ENCODE data around the gene MST1R.
A peak's percentile ranks its signal among the peaks of the same experiment; 100 is the strongest.
"Not testable (repeated sequence)": the region's sequence is repeated elsewhere in the genome, so short reads cannot be mapped to it uniquely, and the experiment has no call there.

MST1R gene

DNA sequence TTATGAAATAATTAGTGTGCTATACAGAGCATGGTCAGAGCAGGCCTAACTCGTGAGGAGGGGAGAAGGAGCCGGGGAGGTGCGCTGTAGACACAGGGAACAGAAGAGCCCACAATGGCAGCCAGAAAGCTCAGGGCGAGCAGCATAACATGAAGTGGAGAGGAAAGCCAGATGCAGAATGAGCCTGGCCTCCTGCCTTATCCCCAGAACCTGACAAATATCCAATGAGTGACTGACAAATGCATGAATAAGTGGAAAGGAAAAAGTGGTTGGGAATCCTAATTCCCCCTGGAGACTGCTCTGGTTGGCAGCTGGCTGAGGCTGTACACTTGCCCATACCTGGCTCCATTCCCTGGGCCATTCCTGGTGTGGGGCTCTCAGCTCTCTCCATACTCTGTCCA, 9.2 kb upstream of the MST1R start:
- no peak overlapping the region for H3K27ac ChIP-seq
- no peak for DNase-seq (ENCODE audit: low read depth, low spot score)

- H3K27ac ChIP-seq = no peak overlapping the region
- DNase-seq (ENCODE audit: low read depth, low spot score) = no peak
Observed at GRCh38 chr3:49911611-49912010, 7.9 kb upstream of the MST1R start.

GRCh38 chr3:49911124-49911420, 7.4 kb upstream of the MST1R start:
- H3K27ac ChIP-seq = no peak overlapping the region
- DNase-seq (ENCODE audit: low read depth, low spot score) = no peak

- no peak for DNase-seq (ENCODE audit: low read depth, low spot score)
- H3K27ac ChIP-seq = no peak overlapping the region
Observed at GRCh38 chr3:49910409-49911123, 6.9 kb upstream of the MST1R start.

DNA sequence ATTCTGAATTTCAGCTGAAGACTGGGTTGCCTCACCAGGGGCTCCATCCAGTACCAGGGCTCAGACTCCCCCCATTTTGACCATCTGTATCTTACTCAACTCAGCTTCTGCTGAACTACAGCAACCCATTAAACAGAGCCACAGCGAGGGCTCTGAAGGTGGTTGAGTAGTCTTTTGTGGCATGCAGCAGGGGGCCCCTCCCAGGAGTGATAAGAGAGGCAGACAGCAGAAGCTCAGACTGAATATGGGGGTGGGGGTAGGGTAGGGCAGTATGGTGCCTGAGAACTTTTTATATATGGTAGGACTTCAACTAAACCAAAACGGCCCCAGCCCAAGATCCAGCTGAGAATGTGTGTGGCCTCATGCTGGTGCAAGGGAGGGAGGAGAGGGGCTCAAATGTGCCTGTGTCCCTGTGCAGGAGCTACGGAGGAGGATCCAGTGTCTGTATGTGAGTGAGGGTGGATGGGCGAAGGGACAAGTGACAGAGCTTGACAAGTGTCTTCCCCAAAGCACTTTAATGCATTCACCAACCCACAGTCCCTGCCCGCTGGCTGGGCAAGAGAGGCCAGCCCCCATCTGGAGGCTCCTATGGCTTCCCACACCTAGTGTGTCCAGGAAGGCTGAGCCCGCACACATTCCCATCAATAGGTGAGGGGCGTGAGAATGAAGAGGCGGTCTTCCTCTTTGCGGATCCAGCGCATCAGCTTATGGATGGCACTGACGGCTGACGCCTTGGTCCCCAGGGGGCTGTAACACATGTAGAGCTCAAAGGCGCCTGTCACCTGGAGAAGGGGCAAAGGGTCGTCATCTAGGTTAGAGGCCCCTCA, 4.9 kb upstream of the MST1R start:
- H3K27ac ChIP-seq = no peak overlapping the region
- no peak for DNase-seq (ENCODE audit: low read depth, low spot score)

DNA sequence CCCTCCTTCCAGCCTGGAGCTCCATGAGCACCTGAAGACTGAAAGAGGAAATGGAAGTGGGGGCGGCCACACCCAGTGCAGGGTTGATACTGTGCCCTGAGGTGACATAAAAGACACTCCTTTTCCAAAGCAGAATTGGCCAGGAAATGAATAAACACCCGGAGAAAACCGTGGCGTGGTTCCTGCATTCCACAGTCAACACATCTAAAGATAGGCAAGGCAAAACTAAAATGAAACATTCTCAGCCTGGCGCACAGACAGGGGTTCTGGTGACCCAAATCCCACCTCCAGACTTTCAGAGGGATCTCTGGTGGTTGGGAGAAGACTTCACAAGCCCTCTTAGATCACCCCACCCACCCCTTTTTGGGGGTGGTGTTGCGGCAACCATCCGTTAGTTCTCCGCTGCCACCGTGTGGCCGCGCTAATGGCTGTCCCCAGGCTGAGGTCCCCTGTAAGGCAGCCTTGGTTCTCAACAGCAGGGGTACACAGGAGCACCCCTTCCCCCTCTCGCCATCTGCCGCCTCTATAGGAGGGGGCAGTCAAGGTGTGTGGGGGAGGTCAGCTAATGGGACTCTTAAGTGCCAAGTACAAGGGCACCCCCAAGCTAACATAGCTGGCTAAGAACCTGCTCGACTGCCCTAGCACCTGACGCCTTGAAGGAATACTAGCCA, 2.5 kb upstream of the MST1R start:
- DNase-seq (ENCODE audit: low read depth, low spot score) = no peak
- H3K27ac ChIP-seq = peak overlapping the region; percentile 99

GRCh38 chr3:49904448-49904847, 775 bp upstream of the MST1R start:
- not testable (repeated sequence) for DNase-seq (ENCODE audit: low read depth, low spot score)
- peak overlapping the region; percentile 99 for H3K27ac ChIP-seq

DNA sequence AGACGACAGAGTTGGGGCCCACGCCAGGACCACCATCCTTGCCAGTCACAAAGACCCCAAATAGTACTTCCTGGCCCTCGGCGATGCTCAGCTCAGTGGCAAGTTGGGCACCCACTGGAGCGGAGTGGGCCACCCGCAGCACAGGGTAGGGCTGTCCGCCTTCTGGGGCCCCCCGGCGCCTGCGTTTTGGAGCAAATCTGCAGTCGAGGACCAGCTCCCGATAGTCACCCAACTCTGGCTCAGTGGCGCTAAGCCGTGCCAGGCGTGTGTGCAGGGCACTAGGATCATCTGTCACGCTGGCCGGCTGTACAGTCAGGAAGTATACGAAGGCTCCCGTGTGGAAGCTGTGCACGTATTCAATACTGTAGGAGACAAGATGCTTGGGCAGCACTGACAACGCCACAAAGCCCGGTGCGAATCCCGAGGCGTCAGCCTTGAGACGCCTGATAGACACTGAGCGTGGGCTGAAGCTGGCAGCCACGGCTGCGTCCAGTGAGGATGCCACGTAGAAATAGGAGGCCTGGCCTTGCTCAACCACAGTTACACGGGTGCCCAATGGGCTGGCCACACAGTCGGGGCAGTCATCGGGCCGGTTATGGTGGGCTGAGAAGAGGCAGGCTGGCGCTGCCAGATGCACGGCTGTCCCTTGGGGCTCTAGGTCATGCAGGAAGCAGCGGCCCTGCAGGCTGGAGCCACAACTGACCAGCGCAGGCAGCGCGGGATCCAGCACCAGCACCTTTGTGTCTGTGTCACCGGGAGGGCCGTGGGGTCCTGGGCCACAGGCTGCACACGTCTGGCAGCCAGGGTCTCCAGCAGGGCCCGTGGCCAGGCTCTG, 945 bp downstream of the MST1R start:
- H3K27ac ChIP-seq = peak overlapping the region; percentile 99
- no peak for DNase-seq (ENCODE audit: low read depth, low spot score)

DNA sequence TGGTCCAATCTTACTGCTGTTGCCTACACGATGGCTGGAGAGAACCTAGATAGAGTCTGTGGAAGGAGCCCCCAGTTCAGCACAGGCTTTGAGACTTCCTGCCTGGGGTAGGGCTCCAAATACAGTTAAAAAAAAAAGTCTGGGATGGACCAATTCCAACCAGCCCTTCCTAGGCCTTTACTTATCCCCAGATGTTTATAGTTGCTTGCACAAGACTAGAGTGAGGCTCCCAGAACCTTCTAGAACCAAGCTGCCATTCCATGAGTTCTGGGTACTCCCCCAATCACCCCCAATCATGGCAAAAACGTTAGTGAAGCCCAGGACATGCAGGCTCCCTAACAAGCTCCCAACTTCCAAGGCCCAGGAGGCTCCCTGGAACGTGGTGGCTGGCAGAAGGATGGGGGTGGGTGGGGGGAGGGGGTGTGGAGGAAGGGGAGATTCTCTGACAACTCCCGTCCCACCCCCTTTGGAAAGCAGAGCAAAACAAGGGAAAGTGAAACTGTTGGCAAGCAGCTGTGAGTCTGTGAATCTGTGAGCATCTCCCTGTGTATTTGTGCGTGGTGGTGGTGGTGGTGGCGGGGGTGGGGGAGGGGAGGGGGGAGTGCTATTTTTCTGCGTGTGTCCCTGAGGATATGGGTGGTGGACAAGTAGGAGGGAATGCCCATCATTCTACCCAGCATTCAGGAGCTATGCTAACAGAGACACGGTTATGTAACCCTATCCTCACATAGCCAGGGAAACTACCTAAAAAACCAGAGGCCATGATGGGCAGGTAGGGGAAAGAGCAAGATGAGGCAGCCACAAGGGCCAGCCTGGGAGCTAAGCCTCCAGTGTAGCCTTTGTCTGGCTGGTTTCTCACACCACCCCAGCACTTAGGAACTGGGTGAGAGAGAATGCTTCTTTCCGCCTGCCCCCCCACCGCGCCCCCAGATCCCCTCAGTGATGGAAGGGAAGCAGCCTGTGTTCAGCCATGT, 2.0 kb downstream of the MST1R start:
- H3K27ac ChIP-seq = peak overlapping the region; percentile 99
- no peak for DNase-seq (ENCODE audit: low read depth, low spot score)

DNA sequence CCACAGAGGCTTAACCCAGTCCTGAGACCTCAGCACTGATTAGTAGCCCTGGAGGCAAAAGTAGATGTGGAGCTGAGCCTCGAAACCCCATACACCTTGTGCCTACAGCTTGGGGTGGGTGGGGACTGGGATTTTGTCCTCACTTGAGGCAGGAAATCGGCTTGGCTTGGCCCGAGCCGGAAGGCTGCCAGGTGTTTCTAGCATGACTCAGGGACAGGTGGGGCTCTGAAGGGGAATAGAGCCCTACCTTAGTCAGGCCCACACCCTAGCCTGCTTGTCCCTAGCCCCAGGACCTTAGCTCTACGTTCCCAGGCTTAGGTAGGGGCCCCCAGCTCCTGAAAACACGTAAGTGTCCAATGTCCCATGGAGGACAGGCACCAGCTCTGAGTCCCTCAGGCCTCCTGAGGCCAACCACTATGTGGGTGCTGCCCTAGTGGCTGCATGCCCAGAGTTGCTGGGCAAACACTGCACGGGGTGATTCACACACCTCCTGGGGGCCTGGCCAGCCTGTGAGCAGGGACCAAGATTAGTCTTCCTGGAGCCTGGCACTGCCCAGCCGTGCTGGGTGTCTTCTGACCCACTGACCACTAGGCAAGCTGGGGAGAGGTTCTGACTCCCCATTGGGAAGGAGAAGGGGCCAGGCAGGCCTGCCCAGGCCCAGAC, 3.1 kb downstream of the MST1R start:
- DNase-seq (ENCODE audit: low read depth, low spot score) = peak; percentile 95
- H3K27ac ChIP-seq = peak overlapping the region; percentile 99

GRCh38 chr3:49899815-49900214, 3.9 kb downstream of the MST1R start:
- peak overlapping the region; percentile 99 for H3K27ac ChIP-seq
- no peak for DNase-seq (ENCODE audit: low read depth, low spot score)

GRCh38 chr3:49898991-49899390, 4.7 kb downstream of the MST1R start:
- DNase-seq (ENCODE audit: low read depth, low spot score) = no peak
- H3K27ac ChIP-seq = peak overlapping the region; percentile 99

- H3K27ac ChIP-seq = no peak overlapping the region
- no peak for DNase-seq (ENCODE audit: low read depth, low spot score)
Observed at GRCh38 chr3:49896345-49896744, 7.3 kb downstream of the MST1R start.

DNA sequence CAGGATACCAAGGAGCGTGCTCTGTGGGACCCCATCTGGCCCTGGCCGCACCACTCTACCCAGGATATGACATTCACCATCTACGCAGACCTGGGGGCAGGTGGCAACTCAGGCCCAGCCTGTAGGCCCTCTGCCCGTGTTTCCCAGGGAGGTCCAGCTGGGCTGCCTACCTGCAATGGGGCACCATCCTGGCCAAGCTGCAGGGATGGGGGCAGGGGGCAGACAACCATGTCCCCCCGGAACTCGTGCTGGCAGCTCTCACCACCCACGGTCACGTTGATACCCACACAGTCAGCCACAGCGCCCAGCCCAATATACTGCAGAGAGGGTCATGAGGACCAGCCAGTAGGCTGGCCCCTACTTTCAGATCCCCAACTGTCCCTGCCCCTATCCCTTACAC, 7.9 kb downstream of the MST1R start:
- no peak for DNase-seq (ENCODE audit: low read depth, low spot score)
- no peak overlapping the region for H3K27ac ChIP-seq

DNA sequence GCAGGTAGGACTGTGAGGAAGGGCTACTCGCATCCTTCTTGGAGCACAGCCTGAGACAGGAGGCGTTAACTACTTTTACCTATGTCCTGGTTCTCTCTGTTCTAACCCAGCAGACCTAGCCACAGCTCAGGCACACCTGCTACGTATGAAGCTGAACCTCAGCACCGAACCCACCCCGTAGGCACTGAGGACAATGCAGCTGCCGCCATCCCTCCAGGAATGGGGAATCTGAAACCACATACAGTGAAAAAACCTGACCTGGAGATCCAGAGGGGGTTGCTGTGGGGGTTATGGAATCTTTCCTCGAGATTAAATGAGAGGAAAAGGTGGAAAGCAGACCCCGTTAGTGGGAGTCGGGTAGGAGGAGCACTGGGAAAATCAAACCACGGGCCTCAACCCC, 14.4 kb downstream of the MST1R start:
- no peak for DNase-seq (ENCODE audit: low read depth, low spot score)
- H3K27ac ChIP-seq = no peak overlapping the region

DNA sequence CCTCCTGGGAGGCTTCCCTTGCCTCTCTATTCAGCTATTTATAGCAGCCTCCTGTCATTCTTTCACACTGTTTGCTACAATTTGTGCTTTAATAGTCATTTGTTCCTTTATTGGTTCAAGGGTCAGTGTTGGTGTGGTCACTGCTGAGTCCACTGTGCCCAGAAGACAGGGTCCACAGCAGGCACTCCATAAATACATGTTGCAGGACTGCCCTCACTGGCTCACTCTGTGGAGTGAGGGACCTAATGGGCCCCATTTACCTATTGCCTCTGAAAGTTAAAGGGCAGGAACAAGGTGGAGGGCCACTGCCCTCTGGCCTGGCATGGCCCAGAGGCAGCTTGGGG, 16.8 kb downstream of the MST1R start:
- DNase-seq (ENCODE audit: low read depth, low spot score) = no peak
- no peak overlapping the region for H3K27ac ChIP-seq

DNA sequence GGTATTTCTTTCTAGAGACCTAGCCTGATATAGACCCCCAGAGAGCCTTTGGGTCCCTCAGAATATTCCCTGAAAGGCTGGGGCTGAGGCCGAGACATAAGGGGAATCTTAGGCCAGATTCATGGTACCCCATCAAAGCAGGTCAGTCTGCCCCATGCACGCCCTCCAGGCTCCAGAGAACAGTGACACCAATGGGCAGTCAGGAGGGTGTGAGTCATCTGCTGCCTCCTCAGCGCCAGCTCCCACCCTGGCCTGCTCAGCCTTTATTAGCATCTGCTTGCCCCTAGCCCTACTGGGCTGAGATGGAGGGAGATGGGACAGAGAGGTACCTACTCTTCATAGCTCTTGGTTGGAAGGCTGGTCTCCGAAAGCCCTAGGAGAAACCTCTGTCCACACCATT, 19.7 kb downstream of the MST1R start:
- DNase-seq (ENCODE audit: low read depth, low spot score) = no peak
- no peak overlapping the region for H3K27ac ChIP-seq

GRCh38 chr3:49882166-49882565, 21.5 kb downstream of the MST1R start:
- H3K27ac ChIP-seq = no peak overlapping the region
- no peak for DNase-seq (ENCODE audit: low read depth, low spot score)

Measured in epithelial cell of prostate (primary cell).